Endodermal cell (in vitro differentiated cells): Measurements from ENCODE around the gene BRPF3. TPM values are rescaled to one million over a fixed set of nuclear protein-coding genes. Genes with fewer than 3 reads are reported as not detected.

ENCODE experiments used
- DNase-seq: peaks from one replicate; pipeline ENCODE4 v3.0.0-alpha.2; 2017
- H3K27ac ChIP-seq: 2 replicates; pipeline ENCODE4 v1.5.1; 2013; ENCODE audit warnings: mild to moderate bottlenecking, low read depth, low read length, moderate library complexity
- H3K27me3 ChIP-seq: 2 replicates; pipeline ENCODE4 v1.6.1; 2013; ENCODE audit warnings: mild to moderate bottlenecking, low read length, moderate library complexity; ENCODE audit not compliant: insufficient read depth, control insufficient read depth, poor library complexity, severe bottlenecking
- H3K36me3 ChIP-seq: 2 replicates; pipeline ENCODE4 v1.7.0; 2013; ENCODE audit warnings: mild to moderate bottlenecking, low read length, moderate library complexity; ENCODE audit not compliant: control insufficient read depth, insufficient read depth
- H3K4me1 ChIP-seq: one replicate; pipeline ENCODE4 v1.7.0; 2013; ENCODE audit warnings: low read length; ENCODE audit not compliant: control insufficient read depth, insufficient read depth
- H3K4me3 ChIP-seq: 2 replicates; pipeline ENCODE4 v1.5.1; 2013; ENCODE audit warnings: mild to moderate bottlenecking, low read length, moderate library complexity
- H3K9ac ChIP-seq: 2 replicates; pipeline ENCODE4 v1.6.1; 2013; ENCODE audit warnings: mild to moderate bottlenecking, low read length, moderate library complexity; ENCODE audit not compliant: poor library complexity, severe bottlenecking; ENCODE audit errors: extremely low read depth
- H3K9me3 ChIP-seq: 2 replicates; pipeline ENCODE4 v1.6.1; 2013; ENCODE audit warnings: mild to moderate bottlenecking, low read length, moderate library complexity; ENCODE audit not compliant: control insufficient read depth
- H3K27ac Mint-ChIP-seq: 2 replicates; pipeline ENCODE4 v1.8.0; 2020; ENCODE audit warnings: mixed read lengths
- H3K27me3 Mint-ChIP-seq: 2 replicates; pipeline ENCODE4 v1.8.0; 2021; ENCODE audit warnings: mild to moderate bottlenecking, mixed read lengths; ENCODE audit not compliant: insufficient read depth
- H3K36me3 Mint-ChIP-seq: 2 replicates; pipeline ENCODE4 v1.8.0; 2020; ENCODE audit warnings: low read depth, mixed read lengths
- H3K4me1 Mint-ChIP-seq: 2 replicates; pipeline ENCODE4 v1.8.0; 2020; ENCODE audit warnings: mixed read lengths
- H3K4me3 Mint-ChIP-seq: 2 replicates; pipeline ENCODE4 v1.8.0; 2020; ENCODE audit warnings: mild to moderate bottlenecking, moderate library complexity, mixed read lengths
- H3K9me3 Mint-ChIP-seq: 2 replicates; pipeline ENCODE4 v1.8.0; 2020; ENCODE audit warnings: mild to moderate bottlenecking, mixed read lengths
- CTCF ChIP-seq: fragments of 200-600 bp; sonication (generic); conservative IDR thresholded peaks from 2 replicates; pipeline ENCODE4 v1.5.0; 2021; ENCODE audit warnings: antibody characterized with exemption, mild to moderate bottlenecking
- WGBS, 2 experiments: methylation state at CpG; one replicate each; pipeline versions ENCODE4 v1.1.5 to v1.1.7; 2013; ENCODE audit warnings: missing lambda C conversion rate in 2 of 2, mixed read lengths in 1 of 2; ENCODE audit not compliant: insufficient coverage in 1 of 2, insufficient read length in 1 of 2; 5-methylcytosine and 5-hydroxymethylcytosine counted together
- total RNA-seq, 2 donors: library from RNA; stranded (reverse); fragmentation: NEBNext Ultra II Directional in 1 of 2; extraction: Animal tissue kit (Norgen Biotek cat#: 25700) in 1 of 2; gene quantifications; 2 replicates in 1 of 2; 3 replicates in 1 of 2; pipeline ENCODE4 v1.2.1, GENCODE V29; 2021

BRPF3 gene
- total RNA-seq, 2 donors from 2014 or later: 30.4 to 46.8 TPM

GRCh38 chr6:36276581-36277536 is 80.3 kb downstream of the BRPF3 start:
- Mint-ChIP-seq H3K4me3 (no peak overlapping the region), H3K9me3 (no peaks in the 10 kb centered on the region), H3K27me3 (peaks cover 12% of the 10 kb centered on the region), H3K36me3 (no peaks in the 10 kb centered on the region), H3K4me1 (peaks cover 10% of the 10 kb centered on the region), H3K27ac (no peak overlapping the region)
- 86 to 87% methylated on average over 9 to 13 of the region's 13 CpGs for WGBS, 2 experiments
- DNase-seq: no peak
- Histone ChIP-seq H3K27me3 (no peaks in the 10 kb centered on the region), H3K4me1 (no peaks in the 10 kb centered on the region), H3K4me3 (no peak overlapping the region), H3K9ac (no peak overlapping the region), H3K9me3 (no peaks in the 10 kb centered on the region), H3K27ac (no peak overlapping the region), H3K36me3 (no peaks in the 10 kb centered on the region)
- no peak for TF ChIP-seq CTCF

GRCh38 chr6:36277946-36278470 is 81.5 kb downstream of the BRPF3 start:
- 81 to 96% methylated on average over 2 of the region's 2 CpGs for WGBS, 2 experiments
- no peaks in the 10 kb centered on the region for H3K9me3 ChIP-seq
- no peaks in the 10 kb centered on the region for H3K36me3 Mint-ChIP-seq
- no peak overlapping the region for H3K4me3 ChIP-seq
- no peaks in the 10 kb centered on the region for H3K27me3 ChIP-seq
- TF ChIP-seq CTCF: no peak
- H3K4me1 ChIP-seq: no peaks in the 10 kb centered on the region
- no peak overlapping the region for H3K27ac ChIP-seq
- no peaks in the 10 kb centered on the region for H3K9me3 Mint-ChIP-seq
- H3K36me3 ChIP-seq: no peaks in the 10 kb centered on the region
- no peak for DNase-seq
- no peak overlapping the region for H3K4me3 Mint-ChIP-seq
- H3K27ac Mint-ChIP-seq: no peak overlapping the region
- H3K27me3 Mint-ChIP-seq: peaks cover 12% of the 10 kb centered on the region
- no peak overlapping the region for H3K9ac ChIP-seq
- peaks cover 6% of the 10 kb centered on the region for H3K4me1 Mint-ChIP-seq

GRCh38 chr6:36280467-36280866 is 83.9 kb downstream of the BRPF3 start:
- no peak for DNase-seq
- Mint-ChIP-seq H3K27ac (no peak overlapping the region), H3K4me1 (peaks cover 6% of the 10 kb centered on the region), H3K27me3 (peaks cover 9% of the 10 kb centered on the region), H3K4me3 (no peak overlapping the region), H3K9me3 (no peaks in the 10 kb centered on the region), H3K36me3 (no peaks in the 10 kb centered on the region)
- H3K9me3 ChIP-seq: no peaks in the 10 kb centered on the region
- H3K4me3 ChIP-seq: no peak overlapping the region
- TF ChIP-seq CTCF: no peak
- no peak overlapping the region for H3K27ac ChIP-seq
- H3K9ac ChIP-seq: no peak overlapping the region
- WGBS, 2 experiments: 75 to 93% methylated on average over 2 to 3 of the region's 3 CpGs
- H3K36me3 ChIP-seq: no peaks in the 10 kb centered on the region
- peaks cover 3% of the 10 kb centered on the region for H3K4me1 ChIP-seq
- no peaks in the 10 kb centered on the region for H3K27me3 ChIP-seq
